Left colon (tissue), 2 donors: ENCODE results near the gene DNASE1L3. TPM values are rescaled to one million over a fixed set of nuclear protein-coding genes. Genes with fewer than 3 reads are reported as not detected.
"Not testable (repeated sequence)": the region's sequence is repeated elsewhere in the genome, so short reads cannot be mapped to it uniquely, and the experiment has no call there.

Experiments
- ATAC-seq: fragments of 200-7000 bp; cut with Tn5 transposase; one replicate; pipeline ENCODE4 v1.9.1; 2020; ENCODE audit warnings: mild to moderate bottlenecking, moderate library complexity
- DNase-seq, 2 donors: peaks; one replicate each; pipeline ENCODE4 v3.0.0-alpha.2; 2020
- intact Hi-C, 2 donors: fragments of 100-400 bp; cut with DNase I in 1 of 2; cut with micrococcal nuclease in 1 of 2; formaldehyde crosslinking; loops; one replicate each; pipeline versions ENCODE4 v1.11.2 to v1.14.0; 2022; cut with DNase I, micrococcal nuclease
- total RNA-seq, 2 donors: library from RNA; stranded (reverse); fragmentation: NEBNext Ultra II Directional; extraction: Animal tissue kit (Norgen Biotek cat#: 25700); gene quantifications; one replicate each; pipeline ENCODE4 v1.2.1, GENCODE V29; 2021
- donor health status: DM: no; HTN: no; CAD: no.
- donor health status: DM: yes; HTN: yes; CAD: no.

DNASE1L3 gene
- total RNA-seq, 2 donors from 2014 or later: 1.2 to 8.1 TPM

DNA sequence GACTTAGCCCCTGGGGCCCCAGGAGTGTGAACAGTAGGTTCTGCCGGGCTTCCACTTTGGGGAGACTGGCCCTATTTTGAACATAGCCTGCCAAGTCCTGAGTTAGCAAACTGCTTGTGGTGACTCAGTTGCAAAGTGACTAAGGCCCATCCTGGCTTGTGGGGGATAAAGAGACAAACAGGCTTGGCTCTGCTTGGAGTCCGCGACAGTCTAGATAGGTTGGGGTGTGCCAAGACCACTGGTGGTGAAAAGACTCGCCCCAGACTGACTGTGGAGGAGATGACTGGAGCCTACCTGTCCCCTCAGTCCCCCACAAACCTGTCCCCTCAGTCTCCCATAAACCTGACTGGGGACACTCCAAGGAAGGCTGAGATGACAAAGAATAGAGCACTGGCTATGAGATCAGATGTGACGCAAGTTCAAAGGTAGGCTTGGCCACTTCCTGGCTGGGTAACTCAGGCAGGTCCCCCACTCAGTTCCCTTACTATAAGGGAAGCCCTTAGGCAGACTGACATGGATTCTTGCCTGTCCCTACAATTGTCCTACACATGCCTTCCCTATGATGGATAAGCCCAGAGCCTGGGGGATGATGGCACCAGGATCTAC is 4.3 kb downstream of the DNASE1L3 start:
- ATAC-seq (no peak), DNase-seq (no peak)
- intact Hi-C loops: no loop called here

DNA sequence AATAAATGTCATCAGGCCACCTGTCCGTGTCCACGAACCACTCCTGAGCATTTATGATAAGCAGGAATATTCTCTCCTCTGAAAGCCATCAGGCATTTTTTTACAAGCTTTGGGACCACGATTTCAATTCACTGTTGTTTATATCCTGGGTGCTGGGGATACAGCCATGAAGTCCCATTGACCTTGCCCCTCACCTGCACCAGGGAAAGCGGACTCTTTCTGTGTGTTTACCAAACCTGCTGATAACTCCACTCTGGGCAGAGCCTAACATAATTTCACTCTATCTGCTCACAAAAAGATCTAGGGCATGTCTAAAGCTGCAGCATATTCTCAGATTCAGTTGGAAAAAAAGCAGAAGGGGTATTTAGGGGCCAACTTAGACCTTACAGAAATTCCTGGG is 4.8 kb downstream of the DNASE1L3 start:
- intact Hi-C loops: no loop called here
- DNase-seq (no peak), ATAC-seq (no peak)

DNA sequence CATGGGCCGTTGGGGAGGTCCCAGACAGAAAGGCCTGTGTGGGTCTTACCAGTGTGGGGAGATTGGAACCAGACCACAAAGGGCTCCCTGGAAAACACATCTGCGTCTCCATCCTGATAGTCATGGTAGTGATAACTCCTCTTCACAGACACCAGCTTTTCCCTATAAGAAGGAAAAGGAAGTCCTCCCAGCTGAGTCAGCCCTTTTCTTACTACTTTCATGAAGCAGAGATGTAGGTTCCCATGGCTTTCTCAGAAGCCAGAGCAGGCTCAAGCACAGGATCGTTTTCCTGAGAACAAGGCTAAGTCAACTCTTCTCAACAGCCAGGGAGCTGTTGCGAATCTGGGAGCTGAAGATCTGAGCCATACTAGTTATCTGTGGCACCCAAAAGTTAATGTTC is 6.1 kb downstream of the DNASE1L3 start:
- DNase-seq (peak in 1 of 2 donors; percentile 2), ATAC-seq (no peak)
- intact Hi-C loops: no loop called here

- intact Hi-C loops: no loop called here
- ATAC-seq (no peak), DNase-seq (no peak)
Measured at GRCh38 chr3:58203541-58203940, 7.2 kb downstream of the DNASE1L3 start.

DNA sequence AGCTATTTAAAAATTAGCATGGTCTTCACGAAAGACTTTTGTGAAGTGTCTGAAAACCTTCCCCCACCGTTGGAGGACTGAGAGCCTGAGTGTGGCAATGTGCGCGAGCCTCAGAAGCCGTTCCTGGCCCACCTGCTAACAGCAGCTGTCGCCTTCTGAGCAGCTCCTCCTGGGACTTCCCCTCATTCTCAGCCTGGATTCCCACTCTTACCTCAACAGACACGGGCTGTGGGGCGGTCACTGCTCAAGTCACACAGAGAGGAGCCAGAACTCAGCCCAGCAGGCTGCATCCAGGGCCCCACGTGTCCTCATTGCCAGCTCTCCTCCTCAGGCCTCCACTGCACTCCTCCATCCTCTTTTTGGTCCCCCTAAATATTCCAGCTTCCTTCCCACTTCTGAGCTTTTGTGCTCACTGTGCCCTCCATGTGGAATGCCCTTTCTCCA is 7.8 kb downstream of the DNASE1L3 start:
- ATAC-seq (no peak), DNase-seq (no peak)
- intact Hi-C loops: no loop called here

DNA sequence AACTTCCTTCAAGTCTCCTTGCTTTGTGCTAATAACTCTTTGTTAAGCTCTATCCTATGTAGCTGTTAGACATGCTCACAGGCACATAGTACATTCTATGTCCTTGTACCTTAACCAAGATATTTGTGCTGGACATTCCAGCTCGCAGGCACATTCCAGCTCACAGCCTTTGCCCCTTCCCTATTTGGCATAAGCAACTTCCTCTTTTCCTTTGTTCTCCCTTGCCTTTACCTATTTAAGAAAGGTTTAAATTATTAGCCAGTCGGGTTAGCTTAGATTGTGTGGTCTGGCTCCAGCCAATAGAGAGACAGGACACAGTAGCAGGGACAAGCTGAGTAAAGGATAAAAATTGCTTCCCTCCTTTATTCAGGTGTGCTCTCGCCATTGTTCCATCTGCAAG is 9.3 kb downstream of the DNASE1L3 start:
- DNase-seq, intact Hi-C loops, ATAC-seq: not testable (repeated sequence)

DNA sequence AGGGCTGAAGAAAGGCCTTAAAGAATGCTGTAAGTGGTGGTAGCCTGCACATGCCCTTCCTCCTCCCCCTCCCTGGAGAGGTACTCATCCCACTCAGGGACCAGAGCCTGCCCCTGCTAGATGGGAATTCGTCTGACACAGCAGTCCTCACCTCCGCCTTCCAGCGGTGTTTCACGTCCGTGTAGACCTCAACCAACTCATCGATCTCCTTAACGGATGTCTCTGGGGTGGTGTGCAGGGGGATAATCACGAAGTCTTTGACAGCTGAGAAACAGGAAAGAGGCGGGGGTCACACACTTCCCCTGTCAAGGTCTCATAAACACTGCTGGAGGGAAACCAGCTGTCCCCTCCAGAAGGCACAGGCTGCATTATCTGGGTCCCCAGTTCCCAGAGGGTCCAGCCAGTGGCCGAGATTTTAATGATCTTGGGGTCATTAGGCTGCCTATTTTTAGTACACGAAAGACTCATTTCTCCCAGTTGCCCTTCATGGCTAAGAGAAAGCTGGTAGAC is 9.9 kb downstream of the DNASE1L3 start:
- intact Hi-C loops: no loop called here
- ATAC-seq (no peak), DNase-seq (no peak)

DNA sequence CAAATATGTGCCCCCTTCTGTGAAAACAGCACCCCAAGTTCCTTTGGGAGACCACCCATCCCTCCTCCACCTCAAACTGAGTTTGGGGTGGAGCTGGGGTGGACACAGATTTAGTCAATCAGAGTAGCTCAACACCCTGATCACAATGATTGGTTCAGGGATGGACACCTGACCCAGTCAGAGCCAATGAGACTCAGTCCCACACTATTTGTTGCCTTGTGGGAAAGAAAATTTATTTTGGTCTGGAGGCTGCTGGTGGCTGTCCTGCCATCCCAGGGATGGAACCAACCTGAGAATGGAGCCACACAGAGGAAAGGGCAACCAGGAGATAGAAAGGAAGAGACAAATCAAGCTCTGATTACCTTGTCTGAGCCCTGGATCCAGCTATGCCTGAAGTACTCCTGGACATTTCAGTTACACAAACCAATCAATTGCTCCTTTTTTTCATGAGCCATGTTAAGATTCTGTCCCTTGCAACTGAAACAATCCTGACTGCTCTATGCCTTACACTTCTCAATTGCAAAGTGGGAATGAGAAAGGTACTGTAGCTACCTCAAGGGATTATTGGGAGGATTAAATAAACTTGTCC is 10.6 kb downstream of the DNASE1L3 start:
- intact Hi-C loops: no loop called here
- DNase-seq (no peak), ATAC-seq (no peak)

DNA sequence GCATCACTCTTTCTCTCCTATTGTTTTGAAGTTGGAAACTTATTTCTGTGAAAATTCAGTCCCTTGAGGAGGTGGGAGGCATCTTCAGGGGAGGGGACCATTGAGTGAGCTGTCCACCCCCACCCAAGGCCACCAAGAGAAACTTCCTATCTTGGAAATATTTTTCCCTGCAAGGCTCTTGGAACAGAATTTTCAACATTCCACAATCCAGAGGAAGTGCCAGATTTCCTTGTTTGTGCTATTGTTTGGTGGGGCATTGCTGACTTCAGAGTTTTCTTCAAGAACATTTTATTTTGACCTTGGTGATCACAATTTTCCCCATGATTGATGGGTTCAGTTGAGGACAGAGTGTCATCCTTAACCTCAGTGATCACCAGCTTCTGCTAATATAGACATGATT is 12.0 kb downstream of the DNASE1L3 start:
- ATAC-seq (no peak), DNase-seq (no peak)
- intact Hi-C loops: no loop called here

DNA sequence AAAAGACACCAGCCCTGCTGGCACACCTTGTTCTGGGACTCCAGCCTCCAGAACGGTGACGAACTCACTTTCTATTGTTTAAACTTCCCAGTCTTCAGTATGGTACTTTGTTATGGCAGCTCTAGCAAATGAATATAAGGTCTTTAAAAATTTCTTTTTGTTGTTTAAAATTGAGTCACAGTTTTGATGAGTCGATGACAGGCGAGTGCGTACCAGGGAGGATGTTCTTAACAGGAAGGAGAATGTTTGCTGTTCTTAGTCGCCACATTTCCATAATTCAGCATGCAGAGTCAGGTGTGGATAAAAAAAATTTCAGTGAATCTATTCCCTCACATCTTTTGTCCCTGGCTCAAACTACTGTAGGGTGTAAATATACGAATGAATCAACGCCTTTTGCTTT is 12.4 kb downstream of the DNASE1L3 start:
- ATAC-seq (no peak), DNase-seq (no peak)
- intact Hi-C loops: no loop called here

GRCh38 chr3:58197588-58197987 is 13.2 kb downstream of the DNASE1L3 start:
- DNase-seq (no peak), ATAC-seq (no peak)
- intact Hi-C loops: no loop called here

DNA sequence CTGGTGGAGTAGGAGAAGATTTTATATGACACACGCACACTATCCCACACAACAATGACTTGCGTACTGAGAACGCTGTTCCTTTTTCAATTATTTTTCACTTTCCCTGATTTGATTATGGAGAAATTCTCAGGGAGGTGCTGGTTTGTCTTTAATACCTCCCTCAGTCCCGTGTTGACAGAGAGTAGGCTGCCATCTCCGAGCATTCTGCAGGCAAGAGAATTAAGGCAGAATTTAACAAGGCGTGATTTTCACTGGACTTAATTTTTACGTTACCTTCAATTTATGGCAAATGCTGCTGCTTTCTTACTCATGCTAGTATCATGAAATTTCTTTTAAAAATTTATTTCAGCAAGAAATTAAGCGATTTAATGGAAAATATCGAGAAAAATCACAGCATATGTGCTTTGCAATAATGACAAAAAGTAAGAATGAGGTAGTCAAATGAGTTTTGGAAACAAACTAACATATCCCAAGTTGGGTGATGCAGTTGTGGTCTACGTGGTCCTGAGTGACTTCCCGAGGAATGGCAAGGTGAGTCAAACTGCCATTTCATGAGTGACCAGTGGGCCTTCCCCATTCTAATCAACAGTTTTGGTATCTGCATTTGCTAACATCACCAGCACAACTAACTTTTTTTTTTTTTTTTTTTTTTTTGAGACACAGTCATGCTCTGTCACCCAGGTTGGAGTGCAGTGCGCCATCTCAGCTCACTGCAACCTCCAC is 16.9 kb downstream of the DNASE1L3 start:
- ATAC-seq (no peak), DNase-seq (no peak)
- intact Hi-C loops: no loop called here

DNA sequence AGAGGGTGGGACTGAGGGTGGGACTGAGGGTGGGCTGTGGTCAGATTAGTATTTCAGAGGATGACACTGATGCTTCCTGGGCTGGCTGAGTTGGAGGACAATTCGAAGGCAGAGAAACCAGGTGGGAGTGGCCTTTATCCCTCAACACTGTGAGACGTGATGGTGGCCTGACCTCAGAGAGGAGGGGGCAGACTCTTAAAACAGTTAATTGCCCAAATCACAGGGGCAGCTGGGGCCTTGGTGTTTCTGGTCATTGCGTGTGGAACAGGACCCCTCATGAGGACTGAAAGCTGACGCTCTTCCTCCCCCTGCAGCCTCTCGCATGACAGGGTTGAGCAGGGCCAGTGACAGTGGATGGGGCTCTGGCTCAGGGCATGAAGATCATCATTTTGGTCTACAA is 18.7 kb downstream of the DNASE1L3 start:
- intact Hi-C loops: no loop called here
- ATAC-seq (no peak), DNase-seq (no peak)

DNA sequence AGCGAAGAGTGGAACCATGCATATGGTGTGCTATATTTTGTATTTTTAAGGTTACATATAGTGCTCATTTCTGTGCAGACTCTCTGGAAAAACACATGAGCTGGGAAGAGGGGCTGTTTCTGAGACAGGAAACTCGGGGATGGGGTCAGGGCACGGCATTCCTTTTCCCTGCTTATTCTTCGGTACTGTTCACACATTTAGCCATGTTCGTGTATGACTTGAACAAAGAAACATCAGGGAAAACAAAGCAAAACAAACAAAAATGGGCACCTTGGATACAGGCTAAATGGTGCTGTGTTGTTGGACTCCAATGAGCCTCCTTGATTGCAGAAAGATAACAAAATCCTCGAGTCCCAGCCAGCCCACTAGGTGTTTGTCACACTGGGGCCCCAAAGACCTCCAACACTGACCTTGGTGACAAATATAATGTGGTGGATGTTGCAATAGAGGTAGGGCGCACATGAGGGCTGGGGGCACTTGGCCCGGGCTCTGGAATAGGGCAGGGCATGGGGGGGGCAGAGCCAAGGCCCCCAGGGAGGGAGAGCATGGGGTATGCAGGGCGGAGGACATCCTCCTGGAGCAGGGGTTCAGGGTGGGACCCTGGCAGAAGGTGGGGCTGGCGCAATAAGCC is 19.3 kb downstream of the DNASE1L3 start:
- no peak for ATAC-seq
- intact Hi-C loops: no loop called here
- DNase-seq: no peak

- intact Hi-C loops: no loop called here
- ATAC-seq (no peak), DNase-seq (no peak)
Measured at GRCh38 chr3:58190882-58191281, 19.9 kb downstream of the DNASE1L3 start.

- intact Hi-C loops: no loop called here
- ATAC-seq (no peak), DNase-seq (no peak)
Measured at GRCh38 chr3:58190291-58190690, 20.5 kb downstream of the DNASE1L3 start.

DNA sequence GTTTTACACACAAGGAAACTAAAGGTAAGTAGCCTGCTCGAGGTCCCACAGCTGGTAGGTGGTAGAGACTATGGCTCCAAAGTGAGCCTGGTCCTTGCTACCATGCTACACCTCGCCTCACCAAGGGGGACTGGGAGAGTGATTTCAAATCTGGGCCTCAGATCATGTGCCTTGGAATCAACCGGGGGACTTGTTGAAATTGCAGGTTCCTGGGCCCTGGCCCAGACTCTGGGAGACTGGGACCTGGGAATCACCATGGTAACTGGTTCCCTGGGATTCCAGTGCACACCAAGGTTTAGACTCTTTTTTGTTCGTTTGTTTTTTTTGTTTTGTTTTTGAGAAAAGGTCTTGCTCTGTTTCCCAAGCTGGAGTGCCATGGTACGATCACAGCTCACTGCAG is 21.1 kb downstream of the DNASE1L3 start:
- no peak for DNase-seq
- intact Hi-C loops: loop anchor here (5.0 to 10.0 kb wide), 2 partner anchors 105 to 113 kb away; no protein-coding TSS in a partner anchor
- ATAC-seq: no peak

- intact Hi-C loops: loop anchor here (5.0 to 10.0 kb wide), 2 partner anchors 106 to 113 kb away; no protein-coding TSS in a partner anchor
- no peak for ATAC-seq
Measured at GRCh38 chr3:58188921-58189451, 21.8 kb downstream of the DNASE1L3 start.

DNA sequence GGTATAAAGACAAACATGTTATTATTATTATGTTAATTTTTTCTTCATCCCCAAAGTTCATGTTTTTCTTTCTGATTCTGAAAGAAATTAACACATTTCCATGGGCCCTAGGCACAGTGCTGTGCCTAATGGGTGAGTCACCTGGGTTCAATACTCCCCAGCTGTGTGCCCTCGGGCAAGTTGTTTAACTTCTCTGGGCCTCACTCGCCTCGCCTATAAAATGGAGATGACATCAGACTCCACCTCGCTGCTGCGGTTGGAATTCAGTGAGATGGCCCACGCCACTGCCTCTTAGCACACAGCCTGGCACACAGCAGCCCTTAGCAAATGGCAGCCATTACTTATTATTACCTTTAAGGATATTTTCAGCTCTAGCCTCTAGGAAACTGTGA is 22.6 kb downstream of the DNASE1L3 start:
- ATAC-seq: no peak
- intact Hi-C loops: loop anchor here (5.0 to 10.0 kb wide), 2 partner anchors 107 to 114 kb away; no protein-coding TSS in a partner anchor
- no peak for DNase-seq

More at GRCh38 chr3:58188921-58189451, 21.8 kb downstream of the DNASE1L3 start:
- DNase-seq: no peak
